Measurements from ENCODE around the gene TMEM89.
A peak's percentile ranks its signal among the peaks of the same experiment; 100 is the strongest.

The TMEM89 gene

GRCh38 chr3:48656061-48656840 lies 34.7 kb upstream of the TMEM89 start:
- no peaks in the 10 kb centered on the region for H3K27me3 ChIP-seq (ENCODE audit: insufficient read depth, low read length)
- WGBS: 18% methylated on average over 94 of the region's 94 CpGs
- H3K27ac ChIP-seq (ENCODE audit: low read depth, low read length): peak overlapping the region; percentile 54
- peak overlapping the region; percentile 12 for H3K9ac ChIP-seq (ENCODE audit: low read depth, low read length)
- H3K4me3 ChIP-seq (ENCODE audit: low read length): peak overlapping the region; percentile 63
- H3K36me3 ChIP-seq (ENCODE audit: insufficient read depth, low read length): peaks cover 56% of the 10 kb centered on the region
- no peaks in the 10 kb centered on the region for H3K4me1 ChIP-seq (ENCODE audit: insufficient read depth, low read length)
- no peaks in the 10 kb centered on the region for H3K9me3 ChIP-seq (ENCODE audit: insufficient read depth, low read depth, low read length)

GRCh38 chr3:48655606-48656005 lies 34.0 kb upstream of the TMEM89 start:
- Histone ChIP-seq H3K27me3 (ENCODE audit: insufficient read depth, low read length) (no peaks in the 10 kb centered on the region), H3K9ac (ENCODE audit: low read depth, low read length) (0 out of 2 replicates have a peak overlapping the region, but pooled peaks have one; percentile 29), H3K27ac (ENCODE audit: low read depth, low read length) (no peak overlapping the region), H3K4me3 (ENCODE audit: low read length) (peak overlapping the region; percentile 63), H3K36me3 (ENCODE audit: insufficient read depth, low read length) (peaks cover 58% of the 10 kb centered on the region), H3K9me3 (ENCODE audit: insufficient read depth, low read depth, low read length) (no peaks in the 10 kb centered on the region), H3K4me1 (ENCODE audit: insufficient read depth, low read length) (no peaks in the 10 kb centered on the region)
- 27% methylated on average over 25 of the region's 30 CpGs for WGBS

- Histone ChIP-seq H3K4me1 (ENCODE audit: insufficient read depth, low read length) (no peaks in the 10 kb centered on the region), H3K9me3 (ENCODE audit: insufficient read depth, low read depth, low read length) (no peaks in the 10 kb centered on the region), H3K36me3 (ENCODE audit: insufficient read depth, low read length) (peaks cover 57% of the 10 kb centered on the region), H3K4me3 (ENCODE audit: low read length) (0 out of 2 replicates have a peak overlapping the region, but pooled peaks have one; percentile 63), H3K27ac (ENCODE audit: low read depth, low read length) (no peak overlapping the region), H3K9ac (ENCODE audit: low read depth, low read length) (no peak overlapping the region), H3K27me3 (ENCODE audit: insufficient read depth, low read length) (no peaks in the 10 kb centered on the region)
- 94% methylated on average over 12 of the region's 12 CpGs for WGBS
These were observed 33.5 kb upstream of the TMEM89 start for GRCh38 chr3:48655063-48655462.

GRCh38 chr3:48652923-48653715 lies 31.6 kb upstream of the TMEM89 start:
- Histone ChIP-seq H3K9ac (ENCODE audit: low read depth, low read length) (no peak overlapping the region), H3K27me3 (ENCODE audit: insufficient read depth, low read length) (no peaks in the 10 kb centered on the region), H3K27ac (ENCODE audit: low read depth, low read length) (no peak overlapping the region), H3K9me3 (ENCODE audit: insufficient read depth, low read depth, low read length) (no peaks in the 10 kb centered on the region), H3K36me3 (ENCODE audit: insufficient read depth, low read length) (peaks cover 50% of the 10 kb centered on the region), H3K4me1 (ENCODE audit: insufficient read depth, low read length) (no peaks in the 10 kb centered on the region), H3K4me3 (ENCODE audit: low read length) (no peak overlapping the region)
- 93% methylated on average over 15 of the region's 15 CpGs for WGBS

GRCh38 chr3:48651771-48652170 lies 30.2 kb upstream of the TMEM89 start:
- WGBS: 90% methylated on average over 11 of the region's 11 CpGs

GRCh38 chr3:48650723-48651122 lies 29.2 kb upstream of the TMEM89 start:
- H3K9ac ChIP-seq (ENCODE audit: low read depth, low read length): no peak overlapping the region
- no peaks in the 10 kb centered on the region for H3K27me3 ChIP-seq (ENCODE audit: insufficient read depth, low read length)
- 92% methylated on average over 12 of the region's 12 CpGs for whole genome bisulfite sequencing
- H3K4me1 ChIP-seq (ENCODE audit: insufficient read depth, low read length): no peaks in the 10 kb centered on the region
- no peaks in the 10 kb centered on the region for H3K9me3 ChIP-seq (ENCODE audit: insufficient read depth, low read depth, low read length)
- no peak overlapping the region for H3K4me3 ChIP-seq (ENCODE audit: low read length)
- H3K36me3 ChIP-seq (ENCODE audit: insufficient read depth, low read length): peaks cover 58% of the 10 kb centered on the region
- H3K27ac ChIP-seq (ENCODE audit: low read depth, low read length): no peak overlapping the region

More at GRCh38 chr3:48651771-48652170, 30.2 kb upstream of the TMEM89 start:
- Histone ChIP-seq H3K36me3 (ENCODE audit: insufficient read depth, low read length) (peaks cover 49% of the 10 kb centered on the region), H3K27ac (ENCODE audit: low read depth, low read length) (no peak overlapping the region), H3K9me3 (ENCODE audit: insufficient read depth, low read depth, low read length) (no peaks in the 10 kb centered on the region), H3K4me3 (ENCODE audit: low read length) (no peak overlapping the region), H3K27me3 (ENCODE audit: insufficient read depth, low read length) (no peaks in the 10 kb centered on the region), H3K9ac (ENCODE audit: low read depth, low read length) (no peak overlapping the region), H3K4me1 (ENCODE audit: insufficient read depth, low read length) (no peaks in the 10 kb centered on the region)

GRCh38 chr3:48648188-48648850 lies 26.8 kb upstream of the TMEM89 start:
- Histone ChIP-seq H3K27ac (ENCODE audit: low read depth, low read length) (no peak overlapping the region), H3K27me3 (ENCODE audit: insufficient read depth, low read length) (no peaks in the 10 kb centered on the region), H3K36me3 (ENCODE audit: insufficient read depth, low read length) (peaks cover 62% of the 10 kb centered on the region), H3K9me3 (ENCODE audit: insufficient read depth, low read depth, low read length) (no peaks in the 10 kb centered on the region), H3K4me1 (ENCODE audit: insufficient read depth, low read length) (no peaks in the 10 kb centered on the region), H3K9ac (ENCODE audit: low read depth, low read length) (no peak overlapping the region), H3K4me3 (ENCODE audit: low read length) (no peak overlapping the region)
- 93% methylated on average over 15 of the region's 15 CpGs for whole genome bisulfite sequencing

- Histone ChIP-seq H3K36me3 (ENCODE audit: insufficient read depth, low read length) (peaks cover 62% of the 10 kb centered on the region), H3K9me3 (ENCODE audit: insufficient read depth, low read depth, low read length) (no peaks in the 10 kb centered on the region)
These were observed 26.1 kb upstream of the TMEM89 start for GRCh38 chr3:48647714-48648113.

GRCh38 chr3:48644898-48645760 lies 23.6 kb upstream of the TMEM89 start:
- no peaks in the 10 kb centered on the region for H3K4me1 ChIP-seq (ENCODE audit: insufficient read depth, low read length)
- no peak overlapping the region for H3K4me3 ChIP-seq (ENCODE audit: low read length)
- H3K9me3 ChIP-seq (ENCODE audit: insufficient read depth, low read depth, low read length): no peaks in the 10 kb centered on the region
- no peaks in the 10 kb centered on the region for H3K27me3 ChIP-seq (ENCODE audit: insufficient read depth, low read length)
- H3K27ac ChIP-seq (ENCODE audit: low read depth, low read length): no peak overlapping the region
- peaks cover 64% of the 10 kb centered on the region for H3K36me3 ChIP-seq (ENCODE audit: insufficient read depth, low read length)
- whole genome bisulfite sequencing: 96% methylated on average over 22 of the region's 22 CpGs
- no peak overlapping the region for H3K9ac ChIP-seq (ENCODE audit: low read depth, low read length)

More at GRCh38 chr3:48647714-48648113, 26.1 kb upstream of the TMEM89 start:
- Histone ChIP-seq H3K4me1 (ENCODE audit: insufficient read depth, low read length) (no peaks in the 10 kb centered on the region), H3K9ac (ENCODE audit: low read depth, low read length) (no peak overlapping the region), H3K4me3 (ENCODE audit: low read length) (no peak overlapping the region), H3K27me3 (ENCODE audit: insufficient read depth, low read length) (no peaks in the 10 kb centered on the region), H3K27ac (ENCODE audit: low read depth, low read length) (no peak overlapping the region)
- WGBS: 92% methylated on average over 9 of the region's 9 CpGs

GRCh38 chr3:48642605-48643004 lies 21.0 kb upstream of the TMEM89 start:
- 95% methylated on average over 12 of the region's 12 CpGs for WGBS

More at GRCh38 chr3:48642605-48643004, 21.0 kb upstream of the TMEM89 start:
- Histone ChIP-seq H3K36me3 (ENCODE audit: insufficient read depth, low read length) (peaks cover 65% of the 10 kb centered on the region), H3K27me3 (ENCODE audit: insufficient read depth, low read length) (no peaks in the 10 kb centered on the region), H3K27ac (ENCODE audit: low read depth, low read length) (no peak overlapping the region), H3K9me3 (ENCODE audit: insufficient read depth, low read depth, low read length) (no peaks in the 10 kb centered on the region), H3K4me3 (ENCODE audit: low read length) (no peak overlapping the region), H3K9ac (ENCODE audit: low read depth, low read length) (no peak overlapping the region), H3K4me1 (ENCODE audit: insufficient read depth, low read length) (no peaks in the 10 kb centered on the region)

All from HUES64 (cell line).